Activated T-cell treated with anti-CD3 and anti-CD28 coated beads, Interleukin-2, amount 50 U/mL, for 4 hours (primary cell): Measurements from ENCODE around the gene PPIL3. TPM values are rescaled to one million over a fixed set of nuclear protein-coding genes. Genes with fewer than 3 reads are reported as not detected.

Experiments used
- ATAC-seq, 2 donors: fragments of 200-7000 bp; cut with Tn5 transposase; one replicate each; pipeline ENCODE4 v1.10.0; 2021
- DNase-seq: peaks from one replicate; pipeline ENCODE4 v3.0.0-alpha.2; 2020
- H3K27me3 Mint-ChIP-seq: one replicate; pipeline ENCODE4 v1.8.0; 2021; ENCODE audit warnings: low read depth, mixed read lengths
- H3K36me3 Mint-ChIP-seq: one replicate; pipeline ENCODE4 v1.8.0; 2022; ENCODE audit warnings: mixed read lengths; ENCODE audit not compliant: insufficient read depth
- H3K4me1 Mint-ChIP-seq: one replicate; pipeline ENCODE4 v1.8.0; 2021; ENCODE audit warnings: low read depth, mixed read lengths
- H3K4me3 Mint-ChIP-seq: one replicate; pipeline ENCODE4 v1.8.0; 2021; ENCODE audit warnings: mild to moderate bottlenecking, moderate library complexity, mixed read lengths
- H3K9me3 Mint-ChIP-seq: one replicate; pipeline ENCODE4 v1.8.0; 2021; ENCODE audit warnings: mixed read lengths
- total RNA-seq, 3 donors: library from RNA; stranded (reverse); gene quantifications; one replicate each; pipeline ENCODE4 v1.2.1, GENCODE V29; 2021

The PPIL3 gene
- total RNA-seq, 3 donors from 2014 or later = 24.1 to 49.3 (median 30.2) TPM

DNA sequence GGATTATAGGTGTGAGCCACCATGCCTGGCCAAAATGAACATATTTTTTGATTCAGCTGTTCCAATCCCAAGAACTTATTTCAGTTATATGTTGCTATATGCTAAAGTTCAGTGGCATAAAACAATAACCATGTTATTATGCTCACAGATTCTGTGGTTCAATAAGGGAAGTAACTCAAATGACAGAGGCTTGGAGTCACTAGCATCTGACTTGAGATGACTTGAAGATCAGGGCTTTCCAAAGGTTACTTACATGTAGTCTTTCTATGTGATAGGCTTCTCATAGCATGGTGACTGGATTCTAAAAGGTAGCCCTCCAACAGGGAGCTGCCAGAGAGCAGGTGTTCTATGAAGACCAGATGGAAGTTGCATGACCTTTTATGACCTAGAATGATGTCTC lies 41.6 kb downstream of the PPIL3 start:
- Mint-ChIP-seq H3K9me3 (no peaks in the 10 kb centered on the region), H3K27me3 (no peaks in the 10 kb centered on the region), H3K4me3 (no peak overlapping the region), H3K4me1 (no peaks in the 10 kb centered on the region), H3K36me3 (peaks cover 19% of the 10 kb centered on the region)
- DNase-seq (no peak), ATAC-seq (no peak)

DNA sequence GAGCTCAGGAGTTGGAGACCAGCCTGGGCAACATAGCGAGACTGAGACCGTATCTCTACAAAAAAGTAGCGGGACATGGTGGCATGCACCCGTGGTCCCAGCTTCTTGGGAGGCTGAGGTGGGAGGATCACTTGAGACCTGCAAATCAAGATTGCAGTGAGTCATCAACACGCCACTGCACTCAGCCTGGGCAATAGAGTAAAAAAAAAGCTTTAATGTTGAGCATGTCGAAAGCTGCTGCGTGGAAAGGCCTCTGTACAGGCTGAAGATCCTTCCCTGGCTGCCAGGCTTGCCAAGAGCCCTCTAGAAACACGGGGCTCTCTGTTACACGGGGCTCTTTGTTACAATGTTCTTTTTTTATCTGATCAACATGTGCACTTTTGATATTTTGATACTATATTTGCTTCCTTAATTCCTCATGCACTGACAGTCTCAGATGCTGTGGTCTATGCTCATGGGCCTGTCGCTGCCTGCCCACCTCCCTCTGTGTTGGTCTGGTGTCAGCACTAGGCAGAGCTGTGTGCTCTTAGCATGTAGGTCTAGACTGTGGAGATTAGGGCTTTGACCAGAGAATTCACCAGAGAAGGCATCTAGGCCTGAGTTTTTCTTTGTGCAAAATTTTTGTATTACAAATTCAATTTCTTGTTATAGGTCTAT lies 43.1 kb downstream of the PPIL3 start:
- no peak for ATAC-seq
- H3K4me3 Mint-ChIP-seq = no peak overlapping the region
- no peaks in the 10 kb centered on the region for H3K9me3 Mint-ChIP-seq
- no peaks in the 10 kb centered on the region for H3K27me3 Mint-ChIP-seq
- DNase-seq = no peak
- H3K4me1 Mint-ChIP-seq = no peaks in the 10 kb centered on the region
- peaks cover 6% of the 10 kb centered on the region for H3K36me3 Mint-ChIP-seq

DNA sequence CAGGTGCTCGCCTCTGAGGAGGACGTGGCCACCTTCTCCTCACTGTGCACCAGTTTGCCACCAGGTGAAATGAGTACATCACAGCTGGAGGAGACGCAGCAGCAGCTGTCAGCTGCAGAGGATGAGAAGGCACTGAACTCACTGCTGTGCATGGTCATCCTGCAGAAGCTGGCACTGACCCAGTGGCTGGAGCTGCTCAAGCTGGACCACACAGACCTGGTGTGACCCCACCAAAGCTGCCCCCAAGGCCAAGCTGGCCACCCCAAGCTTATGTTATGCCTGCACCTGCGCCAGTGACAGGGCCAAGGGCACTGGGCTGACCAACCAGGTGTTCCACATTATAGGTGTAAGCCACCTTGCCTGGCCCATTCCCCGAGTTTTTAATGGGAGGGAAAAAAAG lies 43.7 kb downstream of the PPIL3 start:
- Mint-ChIP-seq H3K27me3 (no peaks in the 10 kb centered on the region), H3K4me1 (no peaks in the 10 kb centered on the region), H3K4me3 (no peak overlapping the region), H3K36me3 (peaks cover under 1% of the 10 kb centered on the region), H3K9me3 (no peaks in the 10 kb centered on the region)
- no peak for DNase-seq
- ATAC-seq = no peak

DNA sequence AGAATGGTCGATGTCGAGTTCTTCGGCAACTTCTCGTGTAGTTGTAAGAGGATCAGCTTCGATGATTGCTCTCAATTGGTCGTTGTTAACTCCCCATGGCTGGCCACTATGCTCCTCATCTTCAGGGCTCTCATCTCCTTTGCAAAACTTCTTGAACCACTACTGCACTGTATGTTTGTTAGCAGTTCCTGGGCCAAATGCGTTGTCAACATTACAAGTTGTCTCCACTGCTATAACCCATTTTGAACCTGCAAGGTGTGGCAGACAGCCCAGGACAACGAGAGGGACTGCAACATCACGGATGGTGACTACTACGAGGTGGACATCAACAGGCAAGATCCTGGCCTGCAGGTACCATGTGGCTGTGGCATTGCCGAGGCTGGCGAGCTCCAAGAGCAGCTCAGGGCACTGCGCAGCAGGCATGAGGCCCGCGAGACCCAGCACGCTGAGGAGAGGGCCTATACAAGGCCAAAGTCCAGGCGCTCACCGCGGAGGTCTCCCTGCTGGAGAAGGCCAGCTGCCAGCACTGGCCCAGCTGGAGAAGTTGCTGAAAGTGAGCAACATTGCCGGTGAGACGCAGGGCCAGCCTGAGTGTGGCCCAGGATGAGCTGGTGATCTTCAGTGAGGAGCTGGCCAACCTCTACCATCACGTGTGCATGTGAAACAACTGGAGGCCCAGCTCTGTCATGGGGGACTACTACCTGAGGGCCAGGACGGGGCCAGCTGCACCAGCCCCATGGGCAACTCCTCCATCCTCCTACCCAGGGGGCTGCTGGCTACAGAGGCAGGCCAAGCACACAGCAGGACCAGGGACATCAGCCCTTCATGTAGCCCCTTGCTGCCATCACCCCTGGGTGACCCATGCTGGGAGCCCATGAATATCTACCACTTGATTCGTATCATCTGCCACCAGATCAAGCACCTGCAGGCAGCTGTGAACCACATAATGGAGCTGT lies 44.6 kb downstream of the PPIL3 start:
- ATAC-seq (peak in 1 of 2 donors; percentile 21), DNase-seq (no peak)
- H3K4me1 Mint-ChIP-seq = no peaks in the 10 kb centered on the region
- H3K4me3 Mint-ChIP-seq = no peak overlapping the region
- H3K27me3 Mint-ChIP-seq = no peaks in the 10 kb centered on the region
- H3K9me3 Mint-ChIP-seq = no peaks in the 10 kb centered on the region
- H3K36me3 Mint-ChIP-seq = no peaks in the 10 kb centered on the region

DNA sequence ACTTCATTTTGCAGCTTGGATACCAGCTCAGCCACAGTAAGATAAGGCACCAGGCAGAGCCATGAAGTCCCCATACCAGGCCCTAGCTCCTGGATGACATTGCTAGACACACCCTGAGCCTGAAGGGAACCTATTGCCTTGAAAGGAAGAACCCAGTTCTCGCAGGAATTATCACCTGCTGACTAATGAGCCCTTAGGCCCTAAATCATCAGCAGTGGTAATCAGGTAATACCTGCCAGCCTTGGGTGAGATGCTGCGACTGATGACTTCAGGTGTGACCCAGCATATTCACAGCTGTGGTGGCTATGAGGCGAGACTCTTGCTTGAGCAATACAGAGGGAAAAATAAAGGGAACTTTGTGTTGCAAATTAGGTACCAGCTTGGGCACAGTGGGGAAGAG lies 49.4 kb downstream of the PPIL3 start:
- peaks cover 10% of the 10 kb centered on the region for H3K9me3 Mint-ChIP-seq
- no peaks in the 10 kb centered on the region for H3K4me1 Mint-ChIP-seq
- DNase-seq (no peak), ATAC-seq (no peak)
- H3K4me3 Mint-ChIP-seq = no peak overlapping the region
- H3K27me3 Mint-ChIP-seq = no peaks in the 10 kb centered on the region
- no peaks in the 10 kb centered on the region for H3K36me3 Mint-ChIP-seq

DNA sequence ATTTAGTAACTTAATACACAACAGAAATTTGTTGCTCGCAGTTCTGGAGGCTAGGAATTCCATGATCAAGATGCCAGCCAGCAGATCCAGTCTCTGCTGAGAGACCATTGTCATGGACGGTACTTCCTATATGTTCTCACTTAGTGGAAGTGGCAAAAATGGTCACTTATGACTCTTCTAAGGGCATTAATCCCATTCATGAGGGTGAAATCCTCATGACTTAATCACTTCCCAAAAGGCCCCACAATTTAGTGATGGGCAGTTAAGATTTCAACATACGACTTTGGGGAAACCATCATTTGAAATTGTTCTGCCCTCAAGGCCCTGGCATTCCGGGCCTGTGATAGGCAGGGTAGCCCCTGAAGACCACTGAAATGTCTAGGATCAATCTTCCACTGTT lies 54.2 kb downstream of the PPIL3 start:
- H3K4me3 Mint-ChIP-seq = no peak overlapping the region
- H3K9me3 Mint-ChIP-seq = peaks cover 14% of the 10 kb centered on the region
- H3K36me3 Mint-ChIP-seq = no peaks in the 10 kb centered on the region
- no peak for DNase-seq
- H3K27me3 Mint-ChIP-seq = no peaks in the 10 kb centered on the region
- ATAC-seq = no peak
- H3K4me1 Mint-ChIP-seq = no peaks in the 10 kb centered on the region

DNA sequence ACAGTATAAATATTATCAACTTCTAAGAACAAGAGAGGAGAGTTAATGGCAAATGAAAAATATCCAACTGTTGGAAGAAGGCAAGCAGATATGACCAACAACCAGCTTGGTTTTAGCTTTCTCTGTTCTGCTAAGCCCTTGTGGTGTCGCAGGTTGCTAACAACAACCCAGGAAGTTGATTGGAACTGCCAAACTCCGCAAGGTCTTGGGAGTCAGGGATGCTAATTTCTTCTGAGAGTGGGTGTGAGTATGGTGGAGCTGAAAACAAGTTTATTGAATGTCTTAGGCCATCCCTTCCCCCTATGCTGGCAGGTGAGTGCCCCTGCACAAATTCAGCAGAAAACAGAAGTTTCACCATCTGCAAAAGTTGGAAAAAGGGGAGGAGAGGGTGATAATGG lies 59.6 kb downstream of the PPIL3 start:
- peaks cover 7% of the 10 kb centered on the region for H3K36me3 Mint-ChIP-seq
- H3K4me3 Mint-ChIP-seq = no peak overlapping the region
- no peaks in the 10 kb centered on the region for H3K4me1 Mint-ChIP-seq
- ATAC-seq = no peak
- H3K9me3 Mint-ChIP-seq = peaks cover 3% of the 10 kb centered on the region
- no peaks in the 10 kb centered on the region for H3K27me3 Mint-ChIP-seq
- DNase-seq = no peak

DNA sequence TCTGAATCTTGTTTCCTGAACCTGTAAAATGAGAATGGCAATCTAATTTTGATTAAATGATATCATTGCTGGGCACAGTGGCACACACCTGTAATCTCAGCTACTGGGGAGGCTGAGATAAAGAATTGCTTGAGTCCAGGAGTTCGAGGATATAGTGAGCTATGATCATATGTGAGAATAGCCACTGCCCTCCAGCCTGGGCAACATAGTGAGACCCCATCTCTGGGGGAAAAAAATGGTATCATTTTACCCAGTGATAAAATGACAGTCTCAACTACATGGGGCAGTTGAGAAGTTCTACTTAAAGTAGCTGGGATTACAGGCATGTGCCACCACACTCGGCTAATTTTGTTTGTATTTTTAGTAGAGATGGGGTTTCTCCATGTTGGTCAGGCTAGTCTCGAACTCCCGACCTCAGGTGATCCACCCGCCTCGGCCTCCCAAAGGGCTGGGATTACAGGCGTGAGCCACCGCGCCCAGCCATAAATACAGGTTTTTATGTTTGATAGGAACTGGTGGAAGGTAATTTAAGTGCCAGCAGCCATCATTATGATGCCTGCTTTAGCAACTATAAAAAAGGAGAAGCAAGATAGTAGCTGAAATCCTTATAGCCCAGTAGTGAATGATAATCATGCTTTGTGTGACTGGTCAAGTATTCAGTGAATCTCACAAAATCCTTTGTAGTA lies 60.2 kb downstream of the PPIL3 start:
- no peak overlapping the region for H3K4me3 Mint-ChIP-seq
- ATAC-seq = no peak
- DNase-seq = no peak
- H3K4me1 Mint-ChIP-seq = no peaks in the 10 kb centered on the region
- H3K27me3 Mint-ChIP-seq = no peaks in the 10 kb centered on the region
- peaks cover 2% of the 10 kb centered on the region for H3K9me3 Mint-ChIP-seq
- peaks cover 7% of the 10 kb centered on the region for H3K36me3 Mint-ChIP-seq

DNA sequence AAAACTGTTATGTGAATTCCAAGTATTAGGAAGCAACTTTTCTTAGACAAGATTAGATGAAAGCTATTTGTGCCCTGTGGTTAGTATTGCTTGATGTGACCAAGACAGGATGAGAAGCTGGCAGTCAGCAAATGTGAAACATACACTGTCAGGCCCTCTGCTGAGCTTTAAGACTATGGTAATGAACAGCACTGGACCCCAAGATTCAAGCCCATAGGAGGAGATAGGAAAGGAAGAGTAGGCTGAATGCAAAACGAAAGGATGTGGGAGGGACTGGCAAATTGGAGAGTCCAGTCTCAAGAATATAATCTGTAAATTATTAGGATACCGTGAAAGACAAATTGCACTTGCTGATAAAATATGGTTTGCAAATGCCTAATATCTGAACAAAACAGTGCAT lies 60.8 kb downstream of the PPIL3 start:
- no peak overlapping the region for H3K4me3 Mint-ChIP-seq
- H3K27me3 Mint-ChIP-seq = no peaks in the 10 kb centered on the region
- H3K9me3 Mint-ChIP-seq = no peaks in the 10 kb centered on the region
- ATAC-seq = peak in 1 of 2 donors; percentile 38
- H3K4me1 Mint-ChIP-seq = no peaks in the 10 kb centered on the region
- DNase-seq = no peak
- peaks cover 7% of the 10 kb centered on the region for H3K36me3 Mint-ChIP-seq

DNA sequence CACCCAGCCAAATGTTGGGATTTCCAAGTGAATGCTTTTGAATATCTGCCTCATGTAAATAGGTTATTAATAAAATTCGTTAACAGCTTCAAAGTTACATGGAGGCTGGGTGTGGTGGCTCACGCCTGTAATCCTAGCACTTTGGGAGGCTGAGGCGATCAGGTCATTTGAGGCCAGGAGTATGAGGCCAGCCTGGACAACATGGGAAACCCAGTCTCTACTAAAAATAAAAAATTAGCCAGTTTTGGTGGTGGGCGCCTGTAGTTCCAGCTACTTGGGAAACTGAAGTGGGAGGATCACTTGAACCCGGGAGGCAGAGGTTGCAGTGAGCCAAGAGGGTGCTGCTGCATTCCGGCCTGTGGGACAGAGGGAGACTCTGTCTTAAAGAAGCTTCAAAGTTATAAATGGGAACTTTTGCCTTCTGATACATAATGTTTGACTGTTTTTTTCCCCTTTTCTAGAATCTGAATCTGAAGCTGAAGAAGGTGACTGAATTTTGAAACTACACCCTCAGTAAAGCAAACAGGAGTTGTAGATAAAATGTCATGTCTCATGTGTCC lies 67.1 kb downstream of the PPIL3 start:
- Mint-ChIP-seq H3K9me3 (no peaks in the 10 kb centered on the region), H3K27me3 (no peaks in the 10 kb centered on the region), H3K36me3 (peaks cover 41% of the 10 kb centered on the region), H3K4me1 (peaks cover 3% of the 10 kb centered on the region), H3K4me3 (no peak overlapping the region)
- DNase-seq = no peak
- no peak for ATAC-seq

Other genes starting within 250 kb of the PPIL3 start
- 100 to 1,000 TPM; 466 to 484 (median 470) TPM for gene BZW1, start 77.2 kb downstream of the PPIL3 start, total RNA-seq
- gene CLK1, start 24.4 kb downstream of the PPIL3 start, total RNA-seq = 100 to 1,000 TPM in 2 of 3 donors, 10 to 100 TPM in 1; 90.1 to 113 (median 108) TPM
- 10 to 100 TPM; 18.1 to 25.2 (median 23.6) TPM for gene NIF3L1, start 294 bp upstream of the PPIL3 start, total RNA-seq
- gene ORC2, start 74.6 kb upstream of the PPIL3 start, total RNA-seq = 10 to 100 TPM; 42.7 to 52.4 (median 45.9) TPM
- gene HYCC2, start 182.6 kb upstream of the PPIL3 start, total RNA-seq = 10 to 100 TPM; 27.2 to 33.3 (median 27.7) TPM
- gene NDUFB3, start 182.9 kb upstream of the PPIL3 start, total RNA-seq = 100 to 1,000 TPM; 113 to 124 (median 121) TPM
- 100 to 1,000 TPM; 279 to 340 (median 291) TPM for gene CFLAR, start 227.1 kb upstream of the PPIL3 start, total RNA-seq